Endothelial cell of hepatic sinusoid (primary cell): Measurements from ENCODE around the gene YJEFN3.

Experiments
- in situ Hi-C: cut with HindIII; loops from 2 replicates; pipeline ENCODE4 v1.10.0; 2017; ENCODE audit warnings: low sequenced_read_pairs

Gene YJEFN3

GRCh38 chr19:19549804-19550464, 21.2 kb downstream of the YJEFN3 start:
- in situ Hi-C loops = no loop called here

- in situ Hi-C loops = no loop called here
Measured at GRCh38 chr19:19550485-19550929, 21.8 kb downstream of the YJEFN3 start.

- in situ Hi-C loops = no loop called here
Measured at GRCh38 chr19:19550972-19551852, 22.5 kb downstream of the YJEFN3 start.

- in situ Hi-C loops = no loop called here
Measured at GRCh38 chr19:19551853-19552192, 23.1 kb downstream of the YJEFN3 start.

- in situ Hi-C loops = no loop called here
Measured at GRCh38 chr19:19552798-19553197, 24.1 kb downstream of the YJEFN3 start.

DNA sequence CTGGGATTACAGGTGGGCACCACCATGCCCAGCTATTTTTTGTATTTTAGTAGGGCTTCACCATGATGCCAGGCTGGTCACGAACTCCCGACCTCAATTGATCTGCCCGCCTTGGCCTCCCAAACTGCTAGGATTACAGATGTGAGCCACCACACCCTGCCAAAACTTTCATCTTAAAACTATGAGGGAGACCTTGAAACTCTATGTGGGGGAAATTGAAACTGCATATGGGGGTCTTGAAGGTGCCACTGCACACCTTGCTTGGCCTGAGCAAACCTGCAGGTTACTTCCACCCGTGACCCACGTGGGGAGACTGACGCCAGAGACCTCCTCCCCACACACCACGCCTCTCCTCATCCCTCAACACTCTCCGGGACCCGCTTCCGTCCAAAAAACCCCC, 25.0 kb downstream of the YJEFN3 start:
- in situ Hi-C loops = no loop called here

- in situ Hi-C loops = no loop called here
Measured at GRCh38 chr19:19554074-19555023, 25.6 kb downstream of the YJEFN3 start.

GRCh38 chr19:19558055-19558454, 29.3 kb downstream of the YJEFN3 start:
- in situ Hi-C loops = no loop called here

GRCh38 chr19:19558636-19559035, 29.9 kb downstream of the YJEFN3 start:
- in situ Hi-C loops = no loop called here

DNA sequence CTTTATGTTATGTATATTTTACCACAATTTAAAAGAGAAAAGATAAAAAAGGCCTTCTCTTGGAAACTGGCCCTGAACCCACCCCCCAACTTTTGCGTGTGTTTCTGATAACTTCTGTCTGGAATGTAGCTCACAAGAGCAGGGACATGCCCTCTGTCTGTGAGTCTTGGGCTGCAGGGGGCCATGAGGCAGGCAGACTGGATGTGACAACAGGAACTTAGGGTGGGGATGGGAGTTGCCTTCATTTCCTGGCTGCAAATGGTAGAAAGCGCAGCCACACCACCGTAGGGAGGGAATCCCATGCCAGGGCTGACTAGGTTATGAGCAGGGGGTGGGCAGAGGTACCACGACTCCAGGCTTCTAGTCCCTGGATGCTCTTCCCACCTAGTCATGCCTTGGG, 31.2 kb downstream of the YJEFN3 start:
- in situ Hi-C loops = no loop called here

- in situ Hi-C loops = no loop called here
Measured at GRCh38 chr19:19561946-19562664, 33.4 kb downstream of the YJEFN3 start.

DNA sequence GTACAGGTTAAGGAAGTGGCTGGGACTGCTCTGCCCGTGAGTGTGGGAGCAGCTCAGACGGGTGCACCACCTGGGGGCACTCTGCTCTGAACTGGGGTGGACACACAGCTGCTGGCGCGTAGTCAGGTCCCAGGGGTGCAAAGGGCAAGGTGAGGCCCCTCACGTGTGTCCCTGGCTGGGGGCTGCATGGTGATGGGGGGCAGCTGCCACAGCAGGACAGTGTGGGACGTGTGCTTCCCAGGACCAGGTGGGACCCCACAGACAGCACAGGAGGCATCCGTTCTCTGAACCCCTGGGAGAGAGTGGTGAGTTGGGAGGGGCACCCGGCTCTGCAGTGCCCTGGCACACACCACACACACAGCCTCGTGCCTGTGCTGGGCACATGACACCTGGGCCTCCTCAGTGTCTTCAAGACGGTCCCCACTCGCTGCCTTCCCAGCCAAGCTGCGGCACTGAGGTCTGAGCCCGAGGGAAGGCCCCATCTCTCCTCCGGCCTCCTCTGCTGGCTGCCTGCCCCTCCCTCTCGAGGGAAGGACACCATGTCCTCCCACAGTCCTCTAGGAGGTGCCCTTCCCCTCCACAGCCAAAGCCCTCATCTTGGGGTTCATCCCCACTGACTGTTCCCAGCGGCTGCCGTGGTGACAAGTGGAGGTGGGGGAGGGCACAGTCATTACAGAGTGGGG, 34.1 kb downstream of the YJEFN3 start:
- in situ Hi-C loops = no loop called here

DNA sequence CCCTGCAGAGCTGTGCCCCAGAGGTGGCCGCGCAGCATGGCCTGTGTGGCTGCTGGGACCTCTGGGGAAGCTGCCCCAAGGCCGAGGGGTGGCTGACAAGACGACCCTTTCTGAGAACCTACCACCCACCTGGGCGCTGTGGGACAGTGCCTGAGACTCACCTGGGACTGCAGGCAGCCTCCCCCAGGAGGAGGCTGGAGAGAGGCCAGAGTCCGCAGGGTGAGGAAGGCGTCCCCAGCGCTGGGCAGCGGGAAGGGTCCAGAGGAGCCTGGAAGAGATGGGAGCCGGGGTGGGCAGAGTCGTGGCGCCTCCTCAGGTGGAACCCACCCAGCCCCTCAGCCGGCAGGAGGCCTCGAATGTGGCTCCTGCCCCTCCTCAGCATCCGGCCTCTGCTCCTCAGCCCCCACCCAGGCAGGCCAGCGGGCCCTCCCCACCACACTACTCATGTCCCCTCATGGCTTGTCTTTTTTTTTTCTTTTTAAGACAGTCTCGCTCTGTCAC, 34.7 kb downstream of the YJEFN3 start:
- in situ Hi-C loops = no loop called here

GRCh38 chr19:19566306-19566705, 37.6 kb downstream of the YJEFN3 start:
- in situ Hi-C loops = no loop called here

DNA sequence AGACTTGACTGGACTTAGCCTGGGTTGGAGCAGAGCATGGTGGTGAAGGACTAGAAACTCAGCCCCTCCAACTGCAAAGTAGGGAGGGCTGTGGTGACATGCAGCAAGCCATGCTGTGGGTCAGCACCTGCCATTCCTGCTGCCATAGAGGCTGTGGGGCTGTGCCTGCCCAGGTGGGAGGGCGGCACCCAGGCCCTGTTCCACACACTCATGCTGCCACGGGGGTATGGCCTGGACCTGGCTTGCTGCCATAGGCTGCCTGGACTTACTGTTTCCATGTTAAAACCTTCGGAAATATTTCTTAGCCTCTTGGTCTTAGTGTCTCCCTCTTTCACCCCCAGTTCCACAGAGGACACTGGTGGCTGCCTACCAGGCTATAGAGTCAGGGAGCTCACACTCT, 38.7 kb downstream of the YJEFN3 start:
- in situ Hi-C loops = no loop called here

DNA sequence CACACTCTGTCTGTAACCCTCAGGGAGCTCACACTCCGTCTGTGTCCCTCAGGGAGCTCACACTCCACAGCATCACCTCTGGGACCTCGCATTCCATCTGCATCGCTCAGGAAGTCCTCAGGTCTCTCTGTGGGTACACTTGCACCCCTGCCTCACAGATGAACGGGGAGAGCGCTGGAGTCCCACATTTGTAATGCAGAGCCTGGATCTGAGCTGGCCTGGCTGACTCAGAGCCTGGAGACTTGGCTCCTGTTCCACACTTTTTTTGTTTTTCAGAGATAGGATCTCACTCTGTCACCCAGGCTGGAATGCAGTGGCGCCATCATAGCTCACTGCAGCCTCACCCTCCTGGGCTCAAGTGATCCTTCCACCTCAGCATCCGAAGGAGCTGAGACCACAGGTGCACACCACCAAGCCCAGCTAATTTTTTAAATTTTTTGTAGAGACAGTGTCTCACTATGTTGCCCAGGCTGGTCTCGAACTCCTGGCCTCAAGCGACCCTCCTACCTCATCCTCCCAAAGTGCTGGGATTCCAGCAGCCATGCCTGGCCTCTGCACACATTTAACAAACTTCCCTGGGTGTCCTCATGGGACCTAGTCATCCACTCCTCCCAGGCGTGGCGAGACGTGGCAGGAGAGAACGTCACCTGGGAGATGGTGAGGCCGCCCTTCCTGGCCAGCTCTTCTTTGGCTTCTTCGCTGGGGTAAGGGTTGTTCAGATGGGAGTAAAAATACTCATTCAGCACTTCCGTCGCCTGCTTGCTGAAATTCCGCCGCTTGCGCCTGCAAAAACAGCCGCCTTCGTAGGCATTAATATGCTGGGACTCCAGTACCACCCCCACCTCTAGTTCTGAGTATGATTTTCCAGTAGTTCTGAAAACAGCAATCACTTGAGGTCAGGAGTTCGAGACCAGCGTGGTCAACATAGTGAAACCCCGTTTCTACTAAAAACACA, 40.4 kb downstream of the YJEFN3 start:
- in situ Hi-C loops = no loop called here

- in situ Hi-C loops = no loop called here
Measured at GRCh38 chr19:19570571-19570970, 41.9 kb downstream of the YJEFN3 start.

DNA sequence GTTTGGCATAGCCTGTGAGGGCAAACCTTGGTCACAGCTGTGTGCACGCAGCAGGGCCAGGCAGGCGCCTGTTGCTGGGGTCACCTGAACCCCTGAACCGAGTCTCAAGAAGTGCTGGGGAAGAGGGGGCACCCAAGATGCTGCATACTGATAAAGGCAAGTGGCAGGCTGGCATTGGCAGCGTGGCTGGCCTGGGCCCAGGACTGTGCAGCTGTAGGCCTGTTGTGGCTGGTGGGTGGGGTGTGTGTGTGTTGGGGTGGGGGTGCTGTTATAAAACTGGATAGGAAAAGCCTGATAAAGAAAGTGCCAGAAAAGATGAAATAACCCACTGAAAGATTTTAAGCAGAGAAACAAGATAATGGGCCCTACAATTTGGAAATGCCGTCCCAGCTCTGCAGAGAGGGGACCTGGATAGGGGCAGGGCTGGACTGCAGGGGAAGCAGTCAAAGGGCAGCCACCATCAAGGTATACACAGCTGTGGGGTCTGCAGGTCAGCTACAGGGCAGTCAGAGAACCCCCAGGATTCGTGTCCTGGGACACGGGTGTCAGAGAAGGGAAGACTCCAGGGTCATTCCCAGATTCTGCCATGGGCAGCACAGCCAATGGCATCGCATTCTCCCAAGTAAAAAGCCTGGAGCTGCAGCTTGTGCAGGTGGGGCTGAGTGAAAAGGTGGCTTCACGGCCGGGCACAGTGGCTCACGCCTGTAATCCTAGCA, 42.5 kb downstream of the YJEFN3 start:
- in situ Hi-C loops = no loop called here
